Epithelial cell of esophagus (primary cell): ENCODE measurements around the gene SH3BP5L.

Source experiments
- DNase-seq: peaks from one replicate; pipeline ENCODE4 v3.0.0; 2010; ENCODE audit warnings: low read depth
- H3K4me3 ChIP-seq: 2 replicates; pipeline ENCODE4 v1.5.1; 2011; ENCODE audit warnings: mild to moderate bottlenecking, low read length, control low read depth
- CTCF ChIP-seq: IDR thresholded peaks from 2 replicates; pipeline ENCODE4 v1.5.1; 2011; ENCODE audit warnings: low read depth, mild to moderate bottlenecking, low read length, control low read depth, inconsistent platforms; ENCODE audit not compliant: insufficient read depth; ENCODE audit errors: missing control alignments

Gene SH3BP5L

DNA sequence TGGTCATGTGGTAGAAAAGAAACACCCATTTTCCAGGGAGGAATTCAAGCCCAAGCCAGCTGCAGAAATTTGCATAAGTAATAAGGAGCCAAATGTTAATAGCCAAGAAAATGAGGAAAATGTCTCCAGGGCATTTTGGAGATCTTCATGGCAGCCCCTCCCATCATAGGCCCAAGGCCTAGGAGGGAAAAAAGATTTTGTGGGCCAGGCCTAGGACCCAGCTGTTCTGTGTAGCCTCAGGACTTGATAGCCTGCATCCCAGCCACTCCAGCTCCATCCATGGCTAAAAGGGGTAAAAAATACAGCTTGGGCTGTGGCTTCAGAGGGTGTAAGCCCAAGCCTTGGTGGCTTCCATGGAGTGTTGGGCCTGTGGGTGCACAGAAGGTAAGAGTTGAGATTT is 48.7 kb downstream of the SH3BP5L start:
- no peak for TF ChIP-seq CTCF
- no peak for DNase-seq
- no peak overlapping the region for H3K4me3 ChIP-seq

DNA sequence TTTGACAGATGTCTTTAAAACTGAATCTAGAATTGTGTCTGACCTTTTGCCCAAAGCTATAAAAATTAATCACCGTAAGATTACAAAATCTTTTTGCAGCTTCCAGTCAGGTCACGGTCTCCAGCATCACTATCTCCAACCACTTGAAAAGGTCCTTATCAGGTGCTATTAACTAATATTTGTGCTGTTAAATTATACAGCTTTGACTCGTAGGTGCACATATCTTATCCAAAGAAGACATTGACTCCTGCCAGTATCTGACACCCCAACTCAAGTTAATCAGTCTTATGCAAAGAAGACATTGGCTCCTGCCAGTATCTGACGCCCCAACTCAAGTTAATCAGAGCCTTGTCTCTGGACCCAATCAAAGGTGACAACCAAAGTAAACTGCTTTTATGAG is 50.3 kb downstream of the SH3BP5L start:
- no peak for TF ChIP-seq CTCF
- no peak for DNase-seq
- no peak overlapping the region for H3K4me3 ChIP-seq
